Measurements from ENCODE around the gene SUMF1. TPM values are rescaled to one million over a fixed set of nuclear protein-coding genes. Genes with fewer than 3 reads are reported as not detected.

SUMF1 gene
- total and polyA plus RNA-seq, 12 donors: 8.0 to 109 (median 39.0) TPM

DNA sequence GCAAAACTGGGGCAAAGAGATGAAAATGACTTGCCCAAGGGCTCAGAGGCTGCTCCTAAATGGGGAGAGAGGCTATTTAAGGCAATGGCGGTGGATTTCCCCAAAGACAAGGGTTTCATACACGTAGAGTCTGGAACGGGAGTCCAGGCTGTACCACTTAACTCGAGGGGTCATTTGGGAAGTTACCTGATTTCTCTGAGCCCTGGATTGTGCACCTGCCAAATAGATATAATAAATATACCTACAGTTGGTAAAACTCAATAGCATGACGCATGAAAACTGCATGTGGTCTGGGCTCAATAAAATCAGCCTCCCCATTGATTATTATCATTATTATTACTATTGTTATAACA lies 24.8 kb upstream of the SUMF1 start:
- DNase-seq: no peak
- TF ChIP-seq POLR2A (IDR thresholded peaks at IDR 0.05): no peak
- no peak for TF ChIP-seq CTCF (IDR thresholded peaks at IDR 0.05)
- Histone ChIP-seq H3K9me3 (replicated peaks in 1 of 3) (no peaks in the 10 kb centered on the region), H3K4me3 (peak overlapping the region in 3 of 4 donors; percentile 69 to 81 (median 77)), H3K27ac (peak overlapping the region in 1 of 5 donors; percentile 83), H3K27me3 (no peaks in the 10 kb centered on the region), H3K4me1 (replicated peaks in 1 of 2) (peaks cover 8 to 44% of the 10 kb centered on the region in 2 donors), H3K36me3 (replicated peaks in 1 of 2) (no peaks in the 10 kb centered on the region)
- intact Hi-C loops (cut with DNase I): loop anchor here (10.0 kb wide), 2 partner anchors 83 to 143 kb away; no protein-coding TSS in a partner anchor
- WGBS, 4 donors: 31 to 60% (median 40%) methylated on average over 5 of the region's 5 CpGs

- Histone ChIP-seq H3K27ac (no peak overlapping the region), H3K9me3 (replicated peaks in 1 of 3) (no peaks in the 10 kb centered on the region), H3K4me1 (replicated peaks in 1 of 2) (peaks cover 3 to 13% of the 10 kb centered on the region in 2 donors), H3K36me3 (replicated peaks in 1 of 2) (no peaks in the 10 kb centered on the region), H3K4me3 (no peak overlapping the region), H3K27me3 (no peaks in the 10 kb centered on the region)
- intact Hi-C loops (cut with DNase I): loop anchor here in 1 of 2 donors (10.0 kb wide), 1 partner anchor 157 kb away; no protein-coding TSS in a partner anchor
- 62 to 69% (median 68%) methylated on average over 3 of the region's 3 CpGs for WGBS, 4 donors
- no peak for TF ChIP-seq CTCF (IDR thresholded peaks at IDR 0.05)
- no peak for DNase-seq
Observed at GRCh38 chr3:4478261-4478660, 11.2 kb upstream of the SUMF1 start.

DNA sequence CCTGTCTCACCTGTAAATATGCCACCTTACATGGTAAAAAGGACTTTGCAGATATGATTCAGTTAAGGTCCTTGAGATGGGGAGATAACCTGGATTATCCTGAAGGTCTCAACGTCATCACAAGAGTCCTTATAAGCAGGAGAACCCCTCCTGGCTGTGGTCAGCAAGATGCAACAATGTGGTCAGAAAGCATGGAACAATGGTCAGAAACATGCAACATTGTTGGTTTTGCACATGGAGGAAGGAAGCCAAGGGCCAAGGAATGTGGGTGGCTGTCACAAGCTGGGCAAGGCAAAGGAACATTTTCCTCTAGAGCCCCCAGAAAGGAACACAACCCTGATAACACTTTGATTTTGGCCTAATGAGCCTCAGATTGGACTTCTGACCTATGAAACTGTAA lies 9.4 kb upstream of the SUMF1 start:
- Histone ChIP-seq H3K4me1 (replicated peaks in 1 of 2) (peaks cover 3 to 13% of the 10 kb centered on the region in 2 donors), H3K36me3 (replicated peaks in 1 of 2) (no peaks in the 10 kb centered on the region), H3K27ac (no peak overlapping the region), H3K4me3 (no peak overlapping the region), H3K27me3 (no peaks in the 10 kb centered on the region), H3K9me3 (replicated peaks in 1 of 3) (no peaks in the 10 kb centered on the region)
- 34 to 58% (median 43%) methylated on average over 1 of the region's 1 CpG for WGBS, 4 donors
- DNase-seq: no peak
- intact Hi-C loops (cut with DNase I): loop anchor here in 1 of 2 donors (10.0 kb wide), 1 partner anchor 158 kb away; no protein-coding TSS in a partner anchor
- no peak for TF ChIP-seq POLR2A (IDR thresholded peaks at IDR 0.05)
- TF ChIP-seq CTCF (IDR thresholded peaks at IDR 0.05): no peak

GRCh38 chr3:4475804-4476203 lies 8.7 kb upstream of the SUMF1 start:
- intact Hi-C loops (cut with DNase I): loop anchor here in 1 of 2 donors (10.0 kb wide), 1 partner anchor 159 kb away; no protein-coding TSS in a partner anchor
- no peak overlapping the region for H3K27ac ChIP-seq

More at GRCh38 chr3:4475804-4476203, 8.7 kb upstream of the SUMF1 start:
- Histone ChIP-seq H3K27me3 (no peaks in the 10 kb centered on the region), H3K9me3 (replicated peaks in 1 of 3) (no peaks in the 10 kb centered on the region), H3K36me3 (replicated peaks in 1 of 2) (no peaks in the 10 kb centered on the region), H3K4me1 (replicated peaks in 1 of 2) (peaks cover 3 to 13% of the 10 kb centered on the region in 2 donors), H3K4me3 (no peak overlapping the region)
- no peak for DNase-seq
- TF ChIP-seq CTCF (IDR thresholded peaks at IDR 0.05) (no peak), POLR2A (IDR thresholded peaks at IDR 0.05) (no peak)

Measured in adrenal gland (tissue), 12 donors.